ENCODE results near the gene GLP2R.

GRCh38 chr17:9818760-9819159 lies 7.0 kb upstream of the GLP2R start:
- TF ChIP-seq EP300 (IDR thresholded peaks at IDR 0.05; ENCODE audit: low read depth) = no peak
- no peak for TF ChIP-seq CTCF (IDR thresholded peaks at IDR 0.05)
- TF ChIP-seq POLR2AphosphoS5 (IDR thresholded peaks at IDR 0.05) = no peak
